Osteoblast (primary cell): ENCODE measurements around the gene GRAMD4. TPM values are rescaled to one million over a fixed set of nuclear protein-coding genes. Genes with fewer than 3 reads are reported as not detected.

Experiments used
- DNase-seq: peaks from one replicate; pipeline ENCODE4 v3.0.0; 2011; ENCODE audit warnings: low spot score, mixed read lengths; ENCODE audit not compliant: insufficient read length; ENCODE audit errors: missing footprints
- H2AFZ ChIP-seq: 2 replicates; pipeline ENCODE4 v1.6.0; 2011; ENCODE audit warnings: mild to moderate bottlenecking, low read length
- H3K27ac ChIP-seq: 2 replicates; pipeline ENCODE4 v1.5.1; 2011; ENCODE audit warnings: mild to moderate bottlenecking, low read depth, low read length, moderate library complexity
- H3K27me3 ChIP-seq: 2 replicates; pipeline ENCODE4 v1.6.0; 2012; ENCODE audit warnings: mild to moderate bottlenecking, control low read depth, inconsistent platforms, low read length, moderate library complexity; ENCODE audit not compliant: insufficient read depth
- H3K36me3 ChIP-seq: 2 replicates; pipeline ENCODE4 v1.5.1; 2011; ENCODE audit warnings: mild to moderate bottlenecking, low read length, control low read depth, moderate library complexity; ENCODE audit not compliant: insufficient read depth
- H3K4me1 ChIP-seq: 2 replicates; pipeline ENCODE4 v1.5.1; 2011; ENCODE audit warnings: mild to moderate bottlenecking, low read length, control low read depth, moderate library complexity; ENCODE audit not compliant: insufficient read depth
- H3K4me2 ChIP-seq: 2 replicates; pipeline ENCODE4 v1.6.0; 2011; ENCODE audit warnings: mild to moderate bottlenecking, low read length; ENCODE audit not compliant: insufficient read depth
- H3K4me3 ChIP-seq: fragments of 200-600 bp; sonication (generic); 3 replicates; pipeline ENCODE4 v1.5.1; 2012; ENCODE audit warnings: mild to moderate bottlenecking, low read length, inconsistent platforms; ENCODE audit not compliant: insufficient read depth
- H3K79me2 ChIP-seq: 2 replicates; pipeline ENCODE4 v1.6.0; 2012; ENCODE audit warnings: mild to moderate bottlenecking, low read length, control low read depth, inconsistent platforms; ENCODE audit not compliant: insufficient read depth
- H3K9me3 ChIP-seq: 2 replicates; pipeline ENCODE4 v1.5.1; 2011; ENCODE audit warnings: low read depth, low read length, control low read depth
- H4K20me1 ChIP-seq: 2 replicates; pipeline ENCODE4 v1.6.0; 2012; ENCODE audit warnings: mild to moderate bottlenecking, low read length, control low read depth; ENCODE audit not compliant: insufficient read depth
- CTCF ChIP-seq: IDR thresholded peaks from 2 replicates; pipeline ENCODE4 v1.5.1; 2011; ENCODE audit warnings: mild to moderate bottlenecking, low read depth, low read length, moderate library complexity; ENCODE audit errors: extremely low read depth
- total RNA-seq: library from RNA; depleted of rRNA; stranded (reverse); fragments of >200 nt; gene quantifications from 2 replicates; pipeline ENCODE4 v1.2.3, GENCODE V29; 2012

Gene GRAMD4
- total RNA-seq, 1 donor = 17.0 TPM

DNA sequence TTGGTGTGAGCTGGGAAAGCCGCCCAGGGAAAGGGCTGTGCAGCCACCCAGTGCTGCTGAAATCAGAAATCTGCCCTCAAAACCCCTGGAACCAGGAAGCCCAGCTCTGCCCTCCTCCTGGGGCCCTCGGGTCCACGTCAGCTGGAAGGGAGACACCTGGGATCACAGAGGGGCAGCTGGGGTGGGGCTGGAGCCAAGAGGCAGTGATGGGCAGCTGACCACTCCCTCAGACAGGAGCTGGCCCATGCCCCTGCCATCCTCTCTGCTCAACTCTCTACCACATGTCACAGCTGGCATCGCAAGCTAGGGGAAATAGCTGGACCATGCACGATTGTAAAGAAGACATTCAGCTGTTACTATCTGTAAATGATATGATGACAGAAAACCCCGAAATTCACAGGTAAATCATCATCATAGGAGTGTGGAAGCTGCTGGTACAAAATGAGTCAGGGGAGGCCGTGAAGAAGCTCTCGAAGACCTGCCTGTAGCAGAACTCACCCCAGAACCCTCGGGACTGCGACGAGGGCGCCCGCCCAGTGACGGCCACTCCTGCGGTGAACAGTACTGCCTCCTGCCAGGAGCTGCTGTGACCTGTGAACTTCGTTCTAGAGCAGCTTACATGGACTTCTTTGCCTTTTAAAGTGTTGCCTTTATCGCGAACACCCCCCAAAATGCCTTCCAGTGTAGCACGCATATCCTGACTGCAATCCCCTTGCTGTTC, 62.0 kb downstream of the GRAMD4 start:
- Histone ChIP-seq H3K4me3 (no peak overlapping the region), H3K27me3 (no peaks in the 10 kb centered on the region), H3K27ac (no peak overlapping the region), H4K20me1 (no peaks in the 10 kb centered on the region), H3K9me3 (no peaks in the 10 kb centered on the region), H3K79me2 (no peaks in the 10 kb centered on the region), H3K4me1 (no peaks in the 10 kb centered on the region), H2AFZ (no peak overlapping the region), H3K4me2 (no peak overlapping the region), H3K36me3 (peaks cover 5% of the 10 kb centered on the region)
- TF ChIP-seq CTCF = no peak
- no peak for DNase-seq

DNA sequence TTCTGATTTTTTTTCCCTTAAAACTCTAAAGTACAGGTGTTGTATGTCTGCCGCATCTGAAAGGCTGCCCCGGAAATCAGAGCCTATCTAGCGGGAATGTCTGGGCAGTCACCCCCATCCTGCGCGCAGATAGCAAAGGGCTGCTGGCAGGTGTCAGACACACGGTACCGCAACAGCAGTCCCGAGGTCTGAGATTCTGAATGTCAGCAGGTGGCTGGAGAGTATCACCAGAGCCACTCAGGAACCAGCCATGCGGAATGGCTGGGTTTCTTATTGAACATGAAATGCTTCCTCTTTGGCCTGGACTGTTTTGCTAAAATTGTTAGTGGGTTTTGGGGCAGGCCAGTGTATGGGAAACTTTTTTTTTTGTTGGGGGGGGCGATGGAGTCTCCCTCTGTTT, 64.5 kb downstream of the GRAMD4 start:
- no peaks in the 10 kb centered on the region for H3K9me3 ChIP-seq
- TF ChIP-seq CTCF = no peak

DNA sequence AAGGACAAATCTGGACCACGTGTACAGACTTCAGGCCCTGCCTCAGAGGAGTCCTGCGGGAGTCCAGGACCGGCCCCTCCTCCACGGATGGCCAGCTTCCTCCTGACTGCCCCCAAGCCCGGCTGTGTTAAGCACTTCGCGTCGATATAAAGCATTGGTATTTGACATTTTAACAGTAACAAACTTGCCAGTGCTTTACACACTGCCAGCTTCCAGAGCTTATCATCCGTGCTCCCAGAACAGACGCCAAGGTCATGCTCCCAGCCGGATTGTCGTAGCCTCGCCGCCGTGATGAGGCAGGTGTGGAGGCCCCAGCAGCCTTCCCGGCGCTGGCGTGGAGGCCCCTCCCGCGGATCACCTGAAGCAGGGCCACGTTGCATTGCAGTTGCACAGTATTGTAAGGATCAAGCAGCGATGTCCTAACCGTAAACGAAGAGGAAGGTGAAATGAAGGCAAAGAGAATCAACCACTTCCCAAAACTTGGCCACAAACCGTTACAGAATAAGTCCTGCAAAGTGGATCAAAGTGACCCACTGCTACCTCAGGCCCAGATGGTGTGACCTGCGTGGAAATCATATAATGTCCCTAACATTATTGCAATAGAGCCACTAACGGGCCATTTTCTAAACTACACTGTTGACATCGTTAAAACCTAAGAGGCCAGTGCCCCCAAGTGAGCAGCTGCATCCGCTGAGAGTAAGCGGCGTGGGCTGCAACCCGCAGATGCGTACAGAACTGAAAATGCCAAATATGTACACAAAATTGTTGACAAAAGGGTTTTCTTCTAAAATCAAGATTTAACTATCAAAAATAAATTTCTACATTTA, 66.2 kb downstream of the GRAMD4 start:
- Histone ChIP-seq H3K4me3 (no peak overlapping the region), H3K36me3 (peaks cover 30% of the 10 kb centered on the region), H3K9me3 (no peaks in the 10 kb centered on the region), H3K27ac (no peak overlapping the region), H3K27me3 (no peaks in the 10 kb centered on the region), H4K20me1 (no peaks in the 10 kb centered on the region), H2AFZ (no peak overlapping the region), H3K4me2 (no peak overlapping the region), H3K79me2 (no peaks in the 10 kb centered on the region), H3K4me1 (no peaks in the 10 kb centered on the region)
- DNase-seq = no peak
- TF ChIP-seq CTCF = no peak

More for the DNA sequence above, 64.5 kb downstream of the GRAMD4 start:
- Histone ChIP-seq H3K79me2 (no peaks in the 10 kb centered on the region), H3K27me3 (no peaks in the 10 kb centered on the region), H3K4me2 (no peak overlapping the region), H3K27ac (no peak overlapping the region), H2AFZ (no peak overlapping the region), H3K36me3 (peaks cover 15% of the 10 kb centered on the region), H4K20me1 (no peaks in the 10 kb centered on the region), H3K4me3 (no peak overlapping the region), H3K4me1 (no peaks in the 10 kb centered on the region)
- no peak for DNase-seq

- Histone ChIP-seq H3K4me2 (no peak overlapping the region), H2AFZ (no peak overlapping the region), H3K79me2 (no peaks in the 10 kb centered on the region), H3K27ac (no peak overlapping the region), H3K4me1 (no peaks in the 10 kb centered on the region), H3K9me3 (no peaks in the 10 kb centered on the region), H3K36me3 (peaks cover 34% of the 10 kb centered on the region), H3K27me3 (no peaks in the 10 kb centered on the region), H3K4me3 (no peak overlapping the region), H4K20me1 (no peaks in the 10 kb centered on the region)
- TF ChIP-seq CTCF = no peak
- DNase-seq = no peak
Observed at GRCh38 chr22:46687048-46687444, 66.9 kb downstream of the GRAMD4 start.
